ENCODE measurements around the gene HVCN1.

- no peak for TF ChIP-seq CTCF (IDR thresholded peaks at IDR 0.05)
- TF ChIP-seq POLR2A (IDR thresholded peaks at IDR 0.05; ENCODE audit: low read length), result no peak
- no peak for TF ChIP-seq MYC (IDR thresholded peaks at IDR 0.05; ENCODE audit: borderline replicate concordance, low read length)
- TF ChIP-seq REST (IDR thresholded peaks at IDR 0.05), result no peak
- TF ChIP-seq JUNB (IDR thresholded peaks at IDR 0.05), result no peak
- no peak for TF ChIP-seq HDAC2 (IDR thresholded peaks at IDR 0.05)
- no peak for TF ChIP-seq FOSL2 (IDR thresholded peaks at IDR 0.05)
- TF ChIP-seq FOSL2 (CRISPR knock-in tag; IDR thresholded peaks at IDR 0.05), result no peak
Measured at GRCh38 chr12:110705309-110705708, 16.4 kb upstream of the HVCN1 start.
